HCT116 (cell line): Measurements from ENCODE around the gene GCN1. TPM values are rescaled to one million over a fixed set of nuclear protein-coding genes. Genes with fewer than 3 reads are reported as not detected.

Experiments
- ATAC-seq: fragments of 200-7000 bp; cut with Tn5 transposase; 2 replicates; pipeline ENCODE4 v1.9.1; 2020; ENCODE audit warnings: mild to moderate bottlenecking, moderate library complexity
- BruUV-seq: library from RNA; stranded (reverse); fragments of 400-500 nt; replicated peaks from 2 replicates; lab custom pipeline; 2021; lab: Mats Ljungman, UMichigan
- CTCF ChIA-PET: fragments of 300-600 bp; sonication (Branson Sonifier 250); formaldehyde crosslinking; loops from one replicate; lab custom pipeline; 2021; ENCODE audit warnings: antibody characterized with exemption; lab: Charles Lee
- POLR2A ChIA-PET: fragments of 300-600, 350-600 bp; sonication (Branson Sonifier 250); formaldehyde crosslinking; loops from one replicate; lab custom pipeline; 2021; ENCODE audit warnings: antibody characterized with exemption; lab: Charles Lee
- RAD21 ChIA-PET, 2 experiments: fragments of 300-600 bp; sonication (Branson Sonifier 250); formaldehyde crosslinking; loops; one replicate each; lab custom pipeline; 2023; ENCODE audit warnings: low total read pairs in 2 of 2; ENCODE audit not compliant: uncharacterized antibody in 2 of 2, unreplicated experiment in 2 of 2, low non-redundant PET in 1 of 2; lab: Charles Lee
- DNase-seq: peaks from one replicate; pipeline ENCODE4 v3.0.0-alpha.2; 2010; ENCODE audit warnings: low read depth, low spot score
- H2AFZ ChIP-seq: fragments of 200-600 bp; shearing (Covaris generic), sonication (generic); 2 replicates; pipeline ENCODE4 v1.6.1; 2017; ENCODE audit warnings: low read depth, mixed run types, mixed read lengths, antibody characterized with exemption, low read length; ENCODE audit not compliant: poor library complexity, severe bottlenecking
- H3K27ac ChIP-seq: 2 replicates; pipeline ENCODE4 v1.5.1; 2012; ENCODE audit warnings: low read depth, low read length
- H3K27me3 ChIP-seq: fragments of 200-600 bp; sonication (generic); 2 replicates; pipeline ENCODE4 v1.6.1; 2016; ENCODE audit warnings: mixed run types, low read length, mixed read lengths; ENCODE audit not compliant: insufficient read depth
- H3K36me3 ChIP-seq, 2 experiments: fragments of 200-500 bp in 1 of 2; fragments of 200-600 bp in 1 of 2; sonication (Bioruptor generic) in 1 of 2; sonication (generic) in 1 of 2; 2 replicates each; pipeline versions ENCODE4 v1.5.1 to v1.6.1; 2014 to 2016; ENCODE audit warnings: low read length in 2 of 2, inconsistent platforms in 1 of 2, mixed read lengths in 1 of 2, mixed run types in 1 of 2; ENCODE audit not compliant: insufficient read depth in 2 of 2, control insufficient read depth in 1 of 2
- H3K4me1 ChIP-seq, 2 experiments: fragments of 200-600 bp in 1 of 2; sonication (generic) in 1 of 2; 2 replicates each; pipeline versions ENCODE4 v1.5.1 to v1.6.1; 2012 to 2017; ENCODE audit warnings: low read length in 2 of 2, inconsistent platforms in 1 of 2, mild to moderate bottlenecking in 1 of 2, mixed read lengths in 1 of 2, mixed run types in 1 of 2, moderate library complexity in 1 of 2; ENCODE audit not compliant: insufficient read depth in 2 of 2, control insufficient read depth in 1 of 2
- H3K4me2 ChIP-seq: fragments of 200-600 bp; sonication (generic); 2 replicates; pipeline ENCODE4 v1.6.1; 2017; ENCODE audit warnings: mixed run types, low read length, mixed read lengths
- H3K4me3 ChIP-seq, 2 experiments: fragments of 200-600 bp in 1 of 2; sonication (generic) in 1 of 2; replicated peaks in 1 of 2; 2 replicates each; pipeline ENCODE4 v1.5.1; 2011 to 2016; ENCODE audit warnings: low read length in 2 of 2, control low read depth in 1 of 2, low read depth in 1 of 2, mild to moderate bottlenecking in 1 of 2, mixed read lengths in 1 of 2, mixed run types in 1 of 2
- H3K79me2 ChIP-seq: fragments of 200-600 bp; sonication (generic); 2 replicates; pipeline ENCODE4 v1.6.1; 2017; ENCODE audit warnings: mild to moderate bottlenecking, mixed run types, low read length, moderate library complexity, mixed read lengths; ENCODE audit not compliant: insufficient read depth
- H3K9ac ChIP-seq: fragments of 200-600 bp; sonication (generic); 2 replicates; pipeline ENCODE4 v1.6.1; 2016; ENCODE audit warnings: low read length, mixed read lengths
- H3K9me2 ChIP-seq: fragments of 200-600 bp; sonication (generic), shearing (Covaris generic); 2 replicates; pipeline ENCODE4 v1.6.1; 2017; ENCODE audit warnings: mixed run types, mild to moderate bottlenecking, moderate library complexity; ENCODE audit not compliant: insufficient read depth
- H3K9me3 ChIP-seq, 2 experiments: fragments of 200-500 bp in 1 of 2; fragments of 200-600 bp in 1 of 2; sonication (Bioruptor generic) in 1 of 2; sonication (generic) in 1 of 2; 2 replicates each; pipeline ENCODE4 v1.6.1; 2014 to 2017; ENCODE audit warnings: low read length in 2 of 2, mixed read lengths in 2 of 2, inconsistent platforms in 1 of 2, low read depth in 1 of 2, mild to moderate bottlenecking in 1 of 2, mixed run types in 1 of 2, moderate library complexity in 1 of 2; ENCODE audit not compliant: control insufficient read depth in 1 of 2, insufficient read depth in 1 of 2
- H4K20me1 ChIP-seq: fragments of 200-600 bp; sonication (generic), shearing (Covaris generic); 2 replicates; pipeline ENCODE4 v1.6.1; 2017; ENCODE audit warnings: mixed run types, mild to moderate bottlenecking, moderate library complexity; ENCODE audit not compliant: insufficient read depth
- ATF3 ChIP-seq: IDR thresholded peaks from 2 replicates; pipeline ENCODE4 v1.6.1; 2012
- CBX3 ChIP-seq: IDR thresholded peaks from 2 replicates; pipeline ENCODE4 v1.6.1; 2012; ENCODE audit warnings: low read depth
- CEBPB ChIP-seq: IDR thresholded peaks from 2 replicates; pipeline ENCODE4 v1.6.1; 2012; ENCODE audit warnings: low read depth
- EGR1 ChIP-seq: IDR thresholded peaks from 2 replicates; pipeline ENCODE4 v1.6.1; 2012; ENCODE audit warnings: low read depth
- ELF1 ChIP-seq: IDR thresholded peaks from 2 replicates; pipeline ENCODE4 v1.6.1; 2012; ENCODE audit warnings: low read depth, borderline replicate concordance
- JUND ChIP-seq: IDR thresholded peaks from 2 replicates; pipeline ENCODE4 v1.6.1; 2012
- MAX ChIP-seq: IDR thresholded peaks from 2 replicates; pipeline ENCODE4 v1.6.1; 2012
- POLR2A ChIP-seq: IDR thresholded peaks from 2 replicates; pipeline ENCODE4 v1.7.0; 2011; ENCODE audit warnings: borderline replicate concordance; ENCODE audit not compliant: insufficient read depth, insufficient read length; ENCODE audit errors: extremely low read depth
- POLR2AphosphoS5 ChIP-seq: IDR thresholded peaks from 2 replicates; pipeline ENCODE4 v1.6.1; 2011; ENCODE audit warnings: mild to moderate bottlenecking, low read depth, low read length, moderate library complexity
- RAD21 ChIP-seq: IDR thresholded peaks from 2 replicates; pipeline ENCODE4 v1.6.1; 2012; ENCODE audit warnings: low read depth, mild to moderate bottlenecking
- REST ChIP-seq: IDR thresholded peaks from 2 replicates; pipeline ENCODE4 v1.6.1; 2012; ENCODE audit warnings: low read depth
- SRF ChIP-seq: IDR thresholded peaks from 2 replicates; pipeline ENCODE4 v1.6.1; 2012; ENCODE audit warnings: low read depth
- TCF7L2 ChIP-seq: IDR thresholded peaks from 2 replicates; pipeline ENCODE4 v1.7.0; 2011; ENCODE audit warnings: borderline replicate concordance, inconsistent platforms; ENCODE audit not compliant: insufficient read depth, insufficient read length; ENCODE audit errors: extremely low read depth
- YY1 ChIP-seq: IDR thresholded peaks from 2 replicates; pipeline ENCODE4 v1.6.1; 2011; ENCODE audit warnings: low read length, low read depth, moderate library complexity, mild to moderate bottlenecking; ENCODE audit not compliant: insufficient replicate concordance; ENCODE audit errors: extremely low read depth
- intact Hi-C: fragments of 100-400 bp; cut with micrococcal nuclease; formaldehyde crosslinking; loops from 2 replicates; pipeline ENCODE4 v1.10.0; 2022
- total RNA-seq: library from RNA; stranded (reverse); gene quantifications from one replicate; pipeline ENCODE4 v1.2.1, GENCODE V29; 2021; ENCODE audit not compliant: unreplicated experiment

The GCN1 gene
- total RNA-seq, 1 experiment from 2014 or later = 184 TPM

GRCh38 chr12:120132863-120133385 lies 61.6 kb downstream of the GCN1 start:
- no peak overlapping the region for H3K9ac ChIP-seq
- no peak for TF ChIP-seq SRF
- no peak for TF ChIP-seq POLR2AphosphoS5
- no peak for TF ChIP-seq CBX3
- no peak for TF ChIP-seq POLR2A
- TF ChIP-seq REST = no peak
- no peak for TF ChIP-seq TCF7L2
- no peak for TF ChIP-seq ELF1
- TF ChIP-seq ATF3 = no peak
- TF ChIP-seq JUND = no peak
- no peak for TF ChIP-seq MAX
- TF ChIP-seq CEBPB = no peak
- no peak for TF ChIP-seq YY1
- no peak for TF ChIP-seq RAD21
- no peak for TF ChIP-seq EGR1
- no peaks in the 10 kb centered on the region for H3K9me2 ChIP-seq
- ChIA-PET RAD21 (no interaction called here), POLR2A (interaction anchor here (1.0 kb wide), 1 partner anchor 68 kb away, joined by 3 read pairs; the partner anchor contains the start of gene RPLP0), CTCF (no interaction called here)
- H3K27me3 ChIP-seq = no peaks in the 10 kb centered on the region
- intact Hi-C loops = no loop called here
- DNase-seq = no peak
- no peaks in the 10 kb centered on the region for H4K20me1 ChIP-seq
- no peak overlapping the region for H3K4me2 ChIP-seq
- no TSS peak for BruUV-seq
- H3K36me3 ChIP-seq = peaks cover 75 to 87% of the 10 kb centered on the region in 2 experiments
- no peak overlapping the region for H2AFZ ChIP-seq
- no peak overlapping the region for H3K27ac ChIP-seq
- H3K9me3 ChIP-seq = no peaks in the 10 kb centered on the region
- H3K4me3 ChIP-seq = no peak overlapping the region
- 0 out of 2 replicates have a peak, but pooled peaks cover 1% of the 10 kb centered on the region for H3K79me2 ChIP-seq
- no peak for ATAC-seq
- H3K4me1 ChIP-seq = no peaks in the 10 kb centered on the region
